ENCODE results near the gene NIPSNAP3A.

DNA sequence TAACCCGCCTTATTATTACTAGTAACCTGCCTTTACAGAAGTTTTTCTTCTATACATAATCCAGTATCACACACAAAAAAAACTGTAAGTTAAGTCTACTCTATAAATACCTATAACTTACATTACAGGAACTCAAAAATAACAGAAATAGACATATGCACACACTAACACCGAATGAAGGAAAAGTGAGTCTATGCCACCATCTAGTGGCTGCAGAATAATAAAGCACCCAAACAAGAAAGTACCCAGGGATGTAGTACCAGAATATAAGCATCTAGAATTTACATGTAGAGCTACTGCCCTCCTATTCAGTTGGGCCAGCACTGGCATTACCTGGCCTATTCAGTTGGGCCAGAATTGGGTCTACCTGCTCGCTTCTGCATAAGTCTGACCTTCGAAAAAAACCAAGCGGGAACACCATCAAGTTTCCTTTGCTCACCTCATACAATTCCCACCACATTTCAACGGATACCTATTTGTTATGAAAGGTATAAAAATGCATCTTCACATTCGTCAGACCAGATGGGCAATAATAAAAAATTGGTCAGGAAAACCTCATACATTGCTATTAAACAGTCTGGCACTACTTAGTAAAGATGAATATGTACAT lies 4.0 kb upstream of the NIPSNAP3A start:
- TF ChIP-seq POLR2A (IDR thresholded peaks at IDR 0.05; ENCODE audit: low read depth, low read length) = no peak
- TF ChIP-seq, protein P1, sequence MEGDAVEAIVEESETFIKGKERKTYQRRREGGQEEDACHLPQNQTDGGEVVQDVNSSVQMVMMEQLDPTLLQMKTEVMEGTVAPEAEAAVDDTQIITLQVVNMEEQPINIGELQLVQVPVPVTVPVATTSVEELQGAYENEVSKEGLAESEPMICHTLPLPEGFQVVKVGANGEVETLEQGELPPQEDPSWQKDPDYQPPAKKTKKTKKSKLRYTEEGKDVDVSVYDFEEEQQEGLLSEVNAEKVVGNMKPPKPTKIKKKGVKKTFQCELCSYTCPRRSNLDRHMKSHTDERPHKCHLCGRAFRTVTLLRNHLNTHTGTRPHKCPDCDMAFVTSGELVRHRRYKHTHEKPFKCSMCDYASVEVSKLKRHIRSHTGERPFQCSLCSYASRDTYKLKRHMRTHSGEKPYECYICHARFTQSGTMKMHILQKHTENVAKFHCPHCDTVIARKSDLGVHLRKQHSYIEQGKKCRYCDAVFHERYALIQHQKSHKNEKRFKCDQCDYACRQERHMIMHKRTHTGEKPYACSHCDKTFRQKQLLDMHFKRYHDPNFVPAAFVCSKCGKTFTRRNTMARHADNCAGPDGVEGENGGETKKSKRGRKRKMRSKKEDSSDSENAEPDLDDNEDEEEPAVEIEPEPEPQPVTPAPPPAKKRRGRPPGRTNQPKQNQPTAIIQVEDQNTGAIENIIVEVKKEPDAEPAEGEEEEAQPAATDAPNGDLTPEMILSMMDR (IDR thresholded peaks at IDR 0.05; ENCODE audit: extremely low read depth in 1 of 2, insufficient read depth in 1 of 2, low read depth in 1 of 2, low read length in 2 of 2) = peak; percentile 44 to 56
- no peak for TF ChIP-seq POLR2AphosphoS5 (IDR thresholded peaks at IDR 0.05; ENCODE audit: insufficient read depth, low read depth, low read length)
- TF ChIP-seq, protein P2, sequence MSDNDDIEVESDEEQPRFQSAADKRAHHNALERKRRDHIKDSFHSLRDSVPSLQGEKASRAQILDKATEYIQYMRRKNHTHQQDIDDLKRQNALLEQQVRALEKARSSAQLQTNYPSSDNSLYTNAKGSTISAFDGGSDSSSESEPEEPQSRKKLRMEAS (IDR thresholded peaks at IDR 0.05; ENCODE audit: insufficient read depth, insufficient read length) = no peak
